ENCODE measurements around the gene TMEM169.

DNA sequence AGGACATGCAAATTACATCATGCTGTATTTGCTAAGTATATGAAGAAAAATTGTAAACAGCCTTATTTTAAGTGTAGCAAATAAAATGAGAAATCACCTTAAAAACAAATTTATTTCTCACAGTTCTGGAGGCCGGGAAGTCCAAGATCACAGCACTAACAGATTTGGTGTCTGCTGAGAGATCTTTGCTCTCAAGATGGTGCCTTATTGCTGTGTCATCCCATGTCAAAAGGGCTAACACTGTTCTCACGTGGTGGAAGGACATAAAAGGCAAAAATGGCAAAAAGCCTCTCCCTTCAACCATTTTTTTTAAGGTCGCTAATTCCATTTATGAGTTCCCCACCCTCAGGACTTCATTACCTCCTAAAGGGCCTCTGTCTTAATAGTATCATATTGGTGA is 39.5 kb downstream of the TMEM169 start:
- no peak for TF ChIP-seq PCBP1 (IDR thresholded peaks at IDR 0.05; ENCODE audit: borderline replicate concordance, low read depth, low read length)
- TF ChIP-seq ZC3H13 (CRISPR knock-in tag; IDR thresholded peaks at IDR 0.05), result no peak
- no peak for TF ChIP-seq ZNF609 (CRISPR knock-in tag; IDR thresholded peaks at IDR 0.05; ENCODE audit: borderline replicate concordance)
- TF ChIP-seq, protein P1, sequence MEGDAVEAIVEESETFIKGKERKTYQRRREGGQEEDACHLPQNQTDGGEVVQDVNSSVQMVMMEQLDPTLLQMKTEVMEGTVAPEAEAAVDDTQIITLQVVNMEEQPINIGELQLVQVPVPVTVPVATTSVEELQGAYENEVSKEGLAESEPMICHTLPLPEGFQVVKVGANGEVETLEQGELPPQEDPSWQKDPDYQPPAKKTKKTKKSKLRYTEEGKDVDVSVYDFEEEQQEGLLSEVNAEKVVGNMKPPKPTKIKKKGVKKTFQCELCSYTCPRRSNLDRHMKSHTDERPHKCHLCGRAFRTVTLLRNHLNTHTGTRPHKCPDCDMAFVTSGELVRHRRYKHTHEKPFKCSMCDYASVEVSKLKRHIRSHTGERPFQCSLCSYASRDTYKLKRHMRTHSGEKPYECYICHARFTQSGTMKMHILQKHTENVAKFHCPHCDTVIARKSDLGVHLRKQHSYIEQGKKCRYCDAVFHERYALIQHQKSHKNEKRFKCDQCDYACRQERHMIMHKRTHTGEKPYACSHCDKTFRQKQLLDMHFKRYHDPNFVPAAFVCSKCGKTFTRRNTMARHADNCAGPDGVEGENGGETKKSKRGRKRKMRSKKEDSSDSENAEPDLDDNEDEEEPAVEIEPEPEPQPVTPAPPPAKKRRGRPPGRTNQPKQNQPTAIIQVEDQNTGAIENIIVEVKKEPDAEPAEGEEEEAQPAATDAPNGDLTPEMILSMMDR (CRISPR knock-in tag; IDR thresholded peaks at IDR 0.05), result no peak
- no peak for TF ChIP-seq SMAD3 (CRISPR knock-in tag; IDR thresholded peaks at IDR 0.05)
- TF ChIP-seq ZNF121 (CRISPR knock-in tag; IDR thresholded peaks at IDR 0.05), result no peak
- TF ChIP-seq NR3C1 (CRISPR knock-in tag; IDR thresholded peaks at IDR 0.05), result no peak
- no peak for TF ChIP-seq ZSCAN25 (CRISPR knock-in tag; IDR thresholded peaks at IDR 0.05)
- no peak for TF ChIP-seq KMT2B (CRISPR knock-in tag; IDR thresholded peaks at IDR 0.05)
